ENCODE results near the gene SOX2.
A peak's percentile ranks its signal among the peaks of the same experiment; 100 is the strongest.

The SOX2 gene

GRCh38 chr3:181704421-181705085 is 7.2 kb upstream of the SOX2 start:
- DNase-seq (ENCODE audit: low read depth in 3 of 3) = no peak

GRCh38 chr3:181705086-181705480 is 6.6 kb upstream of the SOX2 start:
- no peak for DNase-seq (ENCODE audit: low read depth in 3 of 3)

GRCh38 chr3:181707980-181708379 is 3.7 kb upstream of the SOX2 start:
- DNase-seq (ENCODE audit: low read depth in 3 of 3) = no peak

GRCh38 chr3:181709537-181710279 is 2.0 kb upstream of the SOX2 start:
- peak; percentile 9 to 66 (median 39) for DNase-seq (ENCODE audit: low read depth in 3 of 3)

GRCh38 chr3:181710345-181711291 is 1.1 kb upstream of the SOX2 start:
- DNase-seq (ENCODE audit: low read depth in 3 of 3) = no peak

- no peak for DNase-seq (ENCODE audit: low read depth in 3 of 3)
Measured at GRCh38 chr3:181712226-181712552, 464 bp downstream of the SOX2 start.

- no peak for DNase-seq (ENCODE audit: low read depth in 3 of 3)
Measured at GRCh38 chr3:181712553-181713279, 991 bp downstream of the SOX2 start.

- no peak for DNase-seq (ENCODE audit: low read depth in 3 of 3)
Measured at GRCh38 chr3:181713280-181713647, 1.5 kb downstream of the SOX2 start.

- DNase-seq (ENCODE audit: low read depth in 3 of 3) = no peak
Measured at GRCh38 chr3:181713676-181714612, 2.2 kb downstream of the SOX2 start.

GRCh38 chr3:181715571-181716340 is 4.0 kb downstream of the SOX2 start:
- no peak for DNase-seq (ENCODE audit: low read depth in 3 of 3)

GRCh38 chr3:181716966-181717365 is 5.2 kb downstream of the SOX2 start:
- DNase-seq (ENCODE audit: low read depth in 3 of 3) = no peak

- no peak for DNase-seq (ENCODE audit: low read depth in 3 of 3)
Measured at GRCh38 chr3:181717549-181718171, 5.9 kb downstream of the SOX2 start.

GRCh38 chr3:181718369-181718768 is 6.6 kb downstream of the SOX2 start:
- DNase-seq (ENCODE audit: low read depth in 3 of 3) = no peak

- DNase-seq (ENCODE audit: low read depth in 3 of 3) = no peak
Measured at GRCh38 chr3:181718987-181719911, 7.5 kb downstream of the SOX2 start.

GRCh38 chr3:181719991-181720680 is 8.4 kb downstream of the SOX2 start:
- no peak for DNase-seq (ENCODE audit: low read depth in 3 of 3)

- DNase-seq (ENCODE audit: low read depth in 3 of 3) = no peak
Measured at GRCh38 chr3:181721046-181721875, 9.5 kb downstream of the SOX2 start.

- DNase-seq (ENCODE audit: low read depth in 3 of 3) = no peak
Measured at GRCh38 chr3:181722156-181722555, 10.4 kb downstream of the SOX2 start.
